H1 (cell line): Measurements from ENCODE around the gene C1RL. TPM values are rescaled to one million over a fixed set of nuclear protein-coding genes. Genes with fewer than 3 reads are reported as not detected.

ENCODE experiments used
- CTCF ChIA-PET: fragments of 300-600 bp; sonication (Branson Sonifier 250); formaldehyde crosslinking; loops from one replicate; lab custom pipeline; 2021; ENCODE audit not compliant: partially characterized antibody; lab: Charles Lee
- POLR2A ChIA-PET: fragments of 300-600 bp; sonication (Branson Sonifier 250); formaldehyde crosslinking; loops from one replicate; lab custom pipeline; 2021; ENCODE audit warnings: inconsistent platforms; ENCODE audit not compliant: partially characterized antibody; lab: Charles Lee
- DNase-seq, 2 experiments: peaks; one replicate each; pipeline versions ENCODE4 v3.0.0 to v3.0.0-alpha.2; 2010 to 2022; ENCODE audit warnings: low spot score in 2 of 2, low read depth in 1 of 2, mixed read lengths in 1 of 2
- FAIRE-seq: peaks from 2 replicates; lab custom pipeline; 2011; peaks lifted over from hg19 to GRCh38; lab: Jason Lieb, UNC
- H2AFZ ChIP-seq: 2 replicates; pipeline ENCODE4 v1.8.1; 2012; ENCODE audit warnings: low read length, inconsistent platforms
- H2AK5ac ChIP-seq: 2 replicates; pipeline ENCODE4 v1.6.1; 2013; ENCODE audit warnings: low read depth, low read length
- H2BK120ac ChIP-seq: replicated peaks from 2 replicates; pipeline ENCODE3; 2013; ENCODE audit warnings: low read depth, low read length, inconsistent platforms
- H2BK12ac ChIP-seq: 2 replicates; pipeline ENCODE4 v1.6.1; 2013; ENCODE audit warnings: low read depth, low read length
- H2BK15ac ChIP-seq: 2 replicates; pipeline ENCODE4 v1.6.1; 2013; ENCODE audit warnings: low read length
- H2BK20ac ChIP-seq: 2 replicates; pipeline ENCODE4 v1.6.1; 2013; ENCODE audit warnings: low read length
- H2BK5ac ChIP-seq: 2 replicates; pipeline ENCODE4 v1.6.1; 2013; ENCODE audit warnings: low read depth, low read length
- H3K14ac ChIP-seq: 2 replicates; pipeline ENCODE4 v1.6.1; 2013; ENCODE audit warnings: inconsistent platforms; ENCODE audit not compliant: insufficient read length
- H3K18ac ChIP-seq: 2 replicates; pipeline ENCODE4 v1.6.1; 2013; ENCODE audit warnings: low read length; ENCODE audit errors: extremely low read depth
- H3K23ac ChIP-seq: 2 replicates; pipeline ENCODE4 v1.6.1; 2013; ENCODE audit warnings: inconsistent platforms; ENCODE audit not compliant: insufficient read length
- H3K23me2 ChIP-seq: 2 replicates; pipeline ENCODE4 v1.6.1; 2013; ENCODE audit warnings: low read depth, low read length
- H3K27ac ChIP-seq: 2 replicates; pipeline ENCODE4 v1.6.1; 2011; ENCODE audit warnings: low read depth, low read length, inconsistent platforms
- H3K27me3 ChIP-seq, 4 experiments: replicated peaks in 1 of 4; 1 replicate in 1 of 4; 2 replicates in 3 of 4; pipeline versions ENCODE4 v1.6.1 to v1.8.1; 2011 to 2013; ENCODE audit warnings: low read length in 3 of 4, mild to moderate bottlenecking in 3 of 4, inconsistent platforms in 2 of 4, mixed read lengths in 2 of 4, moderate library complexity in 1 of 4; ENCODE audit not compliant: control insufficient read depth in 3 of 4, insufficient read depth in 3 of 4; ENCODE audit errors: extremely low read depth in 1 of 4
- H3K36me3 ChIP-seq, 4 experiments: 2 replicates each; pipeline versions ENCODE4 v1.6.1 to v1.8.1; 2011 to 2013; ENCODE audit warnings: mild to moderate bottlenecking in 4 of 4, low read length in 3 of 4, moderate library complexity in 2 of 4, control low read depth in 1 of 4, inconsistent platforms in 1 of 4; ENCODE audit not compliant: insufficient read depth in 4 of 4, control insufficient read depth in 2 of 4
- H3K4ac ChIP-seq: replicated peaks from 2 replicates; pipeline ENCODE3; 2013; ENCODE audit warnings: low read length, low read depth, mixed read lengths, inconsistent platforms; ENCODE audit not compliant: insufficient read length
- H3K4me1 ChIP-seq, 4 experiments: replicated peaks in 1 of 4; 1 replicate in 1 of 4; 2 replicates in 3 of 4; pipeline versions ENCODE4 v1.6.1 to v1.8.1; 2011 to 2013; ENCODE audit warnings: low read length in 3 of 4, inconsistent platforms in 2 of 4, mixed read lengths in 1 of 4; ENCODE audit not compliant: insufficient read depth in 4 of 4, control insufficient read depth in 3 of 4
- H3K4me2 ChIP-seq, 2 experiments: 2 replicates each; pipeline versions ENCODE4 v1.6.1 to v1.8.1; 2011 to 2013; ENCODE audit warnings: low read depth in 2 of 2, low read length in 2 of 2, control low read depth in 1 of 2, inconsistent platforms in 1 of 2, mild to moderate bottlenecking in 1 of 2; ENCODE audit not compliant: insufficient read depth in 1 of 2
- H3K4me3 ChIP-seq, 4 experiments: fragments of 200-600, 300-600 bp in 1 of 4; sonication (generic), shearing (Covaris generic), sonication (Bioruptor Twin) in 1 of 4; 2 replicates each; pipeline versions ENCODE4 v1.5.1 to v1.8.1; 2011 to 2016; ENCODE audit warnings: low read length in 4 of 4, low read depth in 3 of 4, control low read depth in 2 of 4, inconsistent platforms in 2 of 4, mild to moderate bottlenecking in 2 of 4, mixed read lengths in 1 of 4, moderate library complexity in 1 of 4; ENCODE audit not compliant: insufficient read depth in 2 of 4; ENCODE audit errors: extremely low read depth in 1 of 4
- H3K56ac ChIP-seq: replicated peaks from 2 replicates; pipeline ENCODE3; 2013; ENCODE audit warnings: low read depth, mild to moderate bottlenecking, mixed read lengths, low read length, inconsistent platforms; ENCODE audit not compliant: insufficient read length
- H3K79me1 ChIP-seq: 2 replicates; pipeline ENCODE4 v1.6.1; 2013; ENCODE audit warnings: low read depth, low read length, control low read depth
- H3K79me2 ChIP-seq, 2 experiments: 2 replicates each; pipeline versions ENCODE4 v1.6.1 to v1.8.1; 2012 to 2013; ENCODE audit warnings: low read length in 2 of 2, mild to moderate bottlenecking in 2 of 2, inconsistent platforms in 1 of 2; ENCODE audit not compliant: insufficient read depth in 2 of 2, control insufficient read depth in 1 of 2
- H3K9ac ChIP-seq, 4 experiments: replicated peaks in 1 of 4; 1 replicate in 1 of 4; 2 replicates in 3 of 4; pipeline versions ENCODE4 v1.6.1 to v1.8.1; 2011 to 2013; ENCODE audit warnings: low read depth in 3 of 4, low read length in 3 of 4, control low read depth in 2 of 4, mild to moderate bottlenecking in 2 of 4, moderate library complexity in 2 of 4, inconsistent platforms in 1 of 4; ENCODE audit errors: extremely low read depth in 1 of 4
- H3K9me3 ChIP-seq, 2 experiments: 2 replicates each; pipeline versions ENCODE4 v1.6.1 to v1.8.1; 2012 to 2013; ENCODE audit warnings: mild to moderate bottlenecking in 2 of 2, moderate library complexity in 2 of 2, control low read depth in 1 of 2, inconsistent platforms in 1 of 2, low read depth in 1 of 2, low read length in 1 of 2, mixed read lengths in 1 of 2; ENCODE audit not compliant: insufficient read depth in 2 of 2
- H4K20me1 ChIP-seq, 2 experiments: replicated peaks in 1 of 2; 2 replicates each; pipeline versions ENCODE3 to v1.8.1; 2011 to 2013; ENCODE audit warnings: inconsistent platforms in 2 of 2, low read length in 2 of 2, mild to moderate bottlenecking in 1 of 2; ENCODE audit not compliant: insufficient read depth in 2 of 2, control insufficient read depth in 1 of 2
- H4K5ac ChIP-seq: 2 replicates; pipeline ENCODE4 v1.6.1; 2013; ENCODE audit warnings: low read length, low read depth, mixed read lengths, inconsistent platforms; ENCODE audit not compliant: insufficient read length
- H4K8ac ChIP-seq: 2 replicates; pipeline ENCODE4 v1.8.0; 2013; ENCODE audit warnings: mild to moderate bottlenecking, moderate library complexity, low read length, inconsistent platforms; ENCODE audit not compliant: insufficient read depth; ENCODE audit errors: extremely low read depth
- H4K91ac ChIP-seq: replicated peaks from 2 replicates; pipeline ENCODE3; 2013; ENCODE audit warnings: low read length, mixed read lengths, inconsistent platforms; ENCODE audit not compliant: insufficient read length
- CREB1 ChIP-seq: IDR thresholded peaks from 2 replicates; pipeline ENCODE4 v1.6.1; 2012; ENCODE audit warnings: inconsistent platforms
- CTCF ChIP-seq, 3 experiments: IDR thresholded peaks; 1 replicate in 2 of 3; 2 replicates in 1 of 3; pipeline versions ENCODE4 v1.5.1 to v1.6.1; 2011; ENCODE audit warnings: low read length in 3 of 3, mild to moderate bottlenecking in 3 of 3, inconsistent platforms in 2 of 3, low read depth in 1 of 3, moderate library complexity in 1 of 3; ENCODE audit not compliant: insufficient read depth in 1 of 3; ENCODE audit errors: control extremely low read depth in 1 of 3
- KDM4A ChIP-seq: IDR thresholded peaks from one replicate; pipeline ENCODE4 v1.7.1; 2012; ENCODE audit warnings: low read depth, mild to moderate bottlenecking, moderate library complexity, low read length, inconsistent platforms; ENCODE audit not compliant: severe bottlenecking
- NANOG ChIP-seq: IDR thresholded peaks from 2 replicates; pipeline ENCODE4 v1.6.1; 2011; ENCODE audit warnings: low read length, low read depth, mild to moderate bottlenecking, inconsistent platforms; ENCODE audit not compliant: insufficient read depth, poor library complexity, severe bottlenecking
- RXRA ChIP-seq: IDR thresholded peaks from 2 replicates; pipeline ENCODE4 v1.6.1; 2011; ENCODE audit warnings: low read depth, mild to moderate bottlenecking, low read length, moderate library complexity; ENCODE audit not compliant: insufficient read depth
- SIX5 ChIP-seq: IDR thresholded peaks from 2 replicates; pipeline ENCODE4 v1.6.1; 2011; ENCODE audit warnings: mild to moderate bottlenecking, low read depth, low read length
- SP2 ChIP-seq: IDR thresholded peaks from 2 replicates; pipeline ENCODE4 v1.6.1; 2012; ENCODE audit warnings: mild to moderate bottlenecking, low read length, inconsistent platforms
- TAF7 ChIP-seq: optimal IDR thresholded peaks from 2 replicates; pipeline ENCODE3; 2011; ENCODE audit warnings: low read depth, mild to moderate bottlenecking, inconsistent platforms, low read length, moderate library complexity, borderline replicate concordance
- WGBS, 2 experiments: shearing (Covaris generic) in 1 of 2; methylation state at CpG; one replicate each; pipeline versions ENCODE4 v1.1.6 to v1.1.7; 2013 to 2015; ENCODE audit warnings: low lambda C conversion rate in 2 of 2, mixed read lengths in 2 of 2, inconsistent platforms in 1 of 2, low coverage in 1 of 2, missing lambda C conversion rate in 1 of 2; ENCODE audit not compliant: insufficient replicate concordance in 2 of 2, insufficient coverage in 1 of 2, insufficient read length in 1 of 2; ENCODE audit errors: extremely low coverage in 1 of 2, missing lambda C conversion rate in 1 of 2; 5-methylcytosine and 5-hydroxymethylcytosine counted together
- polyA plus RNA-seq, 7 experiments: library from polyadenylated mRNA; depleted of rRNA in 3 of 7; stranded (reverse) in 5 of 7; unstranded in 2 of 7; fragments of >200 nt in 5 of 7; fragments of 200-250 nt in 2 of 7; gene quantifications; 1 replicate in 5 of 7; 2 replicates in 1 of 7; 4 replicates in 1 of 7; pipeline versions ENCODE4 v1.2.1 to v1.2.3, GENCODE V29; 2011 to 2013; ENCODE audit warnings: missing spikeins in 2 of 7, mixed read lengths in 2 of 7
- total RNA-seq: library from RNA; stranded (reverse); fragmentation: NEBNext Ultra II Directional; extraction: Animal tissue kit (Norgen Biotek cat#: 25700); gene quantifications from 2 replicates; pipeline ENCODE4 v1.2.1, GENCODE V29; 2021

C1RL gene
- total and polyA plus RNA-seq, 2 of the 8 experiments (the other 6 are each of a cell fraction or from before 2014, with no cell fraction given), result 11.4 to 15.5 TPM

DNA sequence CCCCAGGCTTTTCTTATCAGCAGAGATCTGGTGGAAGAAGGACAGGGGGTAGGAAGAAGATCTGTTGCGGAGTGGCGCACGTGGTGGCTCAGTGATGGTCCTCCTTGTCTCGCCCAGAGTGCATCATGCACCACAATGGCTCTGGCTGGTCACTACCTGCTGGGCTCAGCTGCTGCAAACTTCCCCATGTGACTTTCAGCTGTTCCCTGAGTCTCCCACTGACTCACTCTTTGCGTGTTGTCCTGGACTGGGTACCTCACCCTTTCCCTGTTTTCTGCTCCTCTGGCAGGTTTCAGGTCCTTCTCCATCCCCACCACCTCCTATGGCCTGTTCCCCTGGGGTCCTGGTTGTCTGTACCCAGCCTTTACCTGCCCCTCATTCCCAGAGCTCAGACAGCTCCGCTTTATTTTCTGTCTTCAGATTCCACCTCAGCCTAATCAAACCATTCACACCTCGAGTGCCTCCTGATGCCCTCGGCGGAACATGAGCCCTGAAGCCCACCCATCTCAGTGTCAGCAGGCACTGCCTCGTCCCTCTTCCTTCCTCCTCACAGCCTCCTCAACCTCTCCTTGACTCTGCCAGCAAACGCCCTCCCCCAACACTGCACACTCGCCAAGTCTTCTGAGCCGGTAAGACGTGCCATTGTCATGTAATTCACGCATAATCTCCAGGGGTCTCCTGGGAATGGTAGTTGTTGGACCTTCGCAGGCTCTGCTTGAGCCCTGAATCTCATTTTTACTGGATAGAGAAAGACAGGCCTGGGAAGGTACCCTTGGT is 18.6 kb downstream of the C1RL start:
- Histone ChIP-seq H4K91ac (peak overlapping the region; percentile 35), H2BK20ac (peak overlapping the region; percentile 87; the same call in 1 of the 2 replicates), H2BK120ac (no peak overlapping the region), H3K9me3 (no peaks in the 10 kb centered on the region), H2AFZ (peak overlapping the region; percentile 21; the same call in 1 of the 2 replicates), H4K8ac (peak overlapping the region; percentile 1; the same call in 1 of the 2 replicates), H3K56ac (no peak overlapping the region), H2BK12ac (peak overlapping the region; percentile 98), H4K5ac (peak overlapping the region; percentile 7), H3K36me3 (no peaks in the 10 kb centered on the region; a peak in 1 of 8 replicates), H3K4me2 (peak overlapping the region; percentile 45 to 84), H2BK15ac (peak overlapping the region; percentile 97; the same call in 1 of the 2 replicates), H2BK5ac (peak overlapping the region; percentile 49), H3K18ac (peak overlapping the region; percentile 88), H4K20me1 (peaks cover 0 to under 1% of the 10 kb centered on the region in 2 experiments), H3K23ac (no peak overlapping the region), H3K23me2 (peaks cover 2% of the 10 kb centered on the region; the same call in 1 of the 2 replicates), H3K9ac (peak overlapping the region in 1 of 4 experiments; percentile 24; a peak in 1 of 7 replicates), H3K4me1 (peaks cover 7 to 21% (median 16%) of the 10 kb centered on the region in 4 experiments), H2AK5ac (no peak overlapping the region), H3K14ac (no peak overlapping the region), H3K27ac (no peak overlapping the region), H3K27me3 (no peaks in the 10 kb centered on the region; a peak in 1 of 7 replicates), H3K79me1 (no peaks in the 10 kb centered on the region), H3K79me2 (no peaks in the 10 kb centered on the region), H3K4ac (no peak overlapping the region), H3K4me3 (peak overlapping the region in 1 of 4 experiments; percentile 28; a peak in 1 of 8 replicates)
- DNase-seq (no peak), FAIRE-seq (peak; percentile 83)
- ChIA-PET POLR2A (interaction anchor here (0.7 to 2.6 kb wide), 11 partner anchors 9 to 165 kb away, joined by 3 to 14 read pairs (median 3); partner anchors contain the start of genes C12orf57, C1RL and RNU7-1), CTCF (interaction anchor here (1.0 to 4.3 kb wide), 15 partner anchors 10 to 128 kb away, joined by 3 to 34 read pairs (median 5); partner anchors contain the start of genes C1RL and C1S)
- 69% methylated on average over 16 of the region's 16 CpGs; no CpG with 5 or more reads in 1 of the 2 experiments for WGBS, 2 experiments
- no peak for TF ChIP-seq SP2
- TF ChIP-seq NANOG, result no peak
- TF ChIP-seq CTCF (IDR thresholded peaks at IDR 0.05; ENCODE audit: control extremely low read depth in 1 of 3, insufficient read depth in 1 of 3, low read depth in 1 of 3, low read length in 3 of 3), result no peak
- TF ChIP-seq TAF7, result no peak
- peak; percentile 44; the same call in 1 of the 2 replicates for TF ChIP-seq CREB1
- TF ChIP-seq KDM4A, result no peak
- no peak for TF ChIP-seq RXRA
- 0 out of 2 replicates have a peak, but pooled peaks have one; percentile 11 for TF ChIP-seq SIX5
